ENCODE data around the gene TULP4.

- no peak for TF ChIP-seq POLR2AphosphoS5 (IDR thresholded peaks at IDR 0.05)
- TF ChIP-seq CTCF (IDR thresholded peaks at IDR 0.05), result no peak
- no peak for TF ChIP-seq POLR2A (IDR thresholded peaks at IDR 0.05)
Observed at GRCh38 chr6:158272324-158272723, 39.9 kb upstream of the TULP4 start.
